Stimulated activated CD8-positive, alpha-beta memory T cell treated with anti-CD3 and anti-CD28 coated beads, Interleukin-12 subunit alpha, Interleukin-12 subunit beta, amount 100 ng/mL, for 24 hours (primary cell): ENCODE results near the gene FSTL4.
A peak's percentile ranks its signal among the peaks of the same experiment; 100 is the strongest.
"Not testable (repeated sequence)": the region's sequence is repeated elsewhere in the genome, so short reads cannot be mapped to it uniquely, and the experiment has no call there.

Source experiments
- DNase-seq: peaks from one replicate; pipeline ENCODE4 v3.0.0-alpha.2; 2020; ENCODE audit errors: extremely low read depth

FSTL4 gene

DNA sequence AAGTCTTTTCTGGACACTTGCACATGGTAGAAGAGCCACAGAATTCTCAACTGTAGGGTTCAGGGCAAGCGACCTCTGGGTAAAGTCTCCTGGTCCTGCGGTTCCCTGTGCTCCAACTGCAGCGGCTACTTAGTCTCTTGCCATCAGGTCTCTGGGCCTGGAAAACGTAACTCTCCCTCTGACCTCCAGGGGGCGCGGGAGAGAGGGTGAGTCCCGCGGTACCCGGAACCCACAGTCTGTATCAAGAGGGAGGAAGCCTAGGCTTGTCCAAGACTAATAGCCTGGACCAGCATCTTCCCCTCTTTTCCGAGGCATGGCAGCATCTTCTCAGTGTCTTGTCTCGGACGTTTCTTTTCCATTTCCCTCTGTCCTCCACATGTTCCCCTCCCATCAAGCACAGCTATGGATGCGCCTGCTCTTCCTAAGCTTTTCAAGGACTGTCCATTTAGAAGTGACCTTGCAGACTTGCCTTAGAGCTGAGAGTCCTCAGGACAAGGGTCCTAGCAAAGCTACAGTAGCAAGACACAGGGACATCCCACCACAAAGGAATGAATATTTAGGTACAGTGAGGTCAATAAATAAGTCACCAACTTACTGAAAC, 59.3 kb downstream of the FSTL4 start:
- peak; percentile 7 for DNase-seq

DNA sequence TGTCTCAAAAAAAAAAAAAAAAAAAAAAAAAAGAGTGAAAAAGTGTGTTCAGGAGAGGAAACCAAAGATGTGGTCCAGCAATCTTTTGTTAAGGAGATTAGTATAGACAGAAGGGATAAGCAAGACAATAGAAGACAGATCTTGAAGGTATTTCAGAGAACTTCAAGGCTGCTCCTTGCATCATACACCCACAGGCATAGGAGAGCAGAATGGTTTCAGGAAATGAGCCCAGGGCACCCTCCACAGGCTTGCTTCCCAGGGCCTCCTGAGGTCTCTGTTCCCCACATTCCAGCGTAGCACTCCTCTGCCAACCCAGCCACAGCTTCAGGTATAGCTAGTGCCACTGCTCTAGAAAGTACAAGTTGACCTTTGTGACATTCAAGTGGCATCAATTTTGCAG, 65.8 kb downstream of the FSTL4 start:
- DNase-seq: no peak

DNA sequence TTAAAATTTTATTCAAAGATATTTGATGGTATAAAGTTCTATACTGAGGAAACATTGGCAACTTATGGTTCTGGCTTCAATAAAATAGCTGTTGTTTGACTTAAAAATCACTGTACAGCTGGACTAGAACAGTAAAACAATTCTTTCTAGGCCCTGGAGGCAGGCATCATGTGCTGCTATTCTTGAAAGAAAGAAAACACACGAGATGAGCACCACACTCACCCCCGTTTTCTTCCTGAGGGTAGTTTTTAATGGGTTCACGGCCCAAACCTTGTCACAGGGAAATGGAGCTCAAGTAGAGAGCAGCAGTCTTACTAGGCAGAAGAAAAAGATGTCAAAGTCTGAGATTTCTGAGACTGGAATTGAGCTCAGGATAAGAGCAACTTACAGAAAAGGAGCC, 68.0 kb downstream of the FSTL4 start:
- DNase-seq: no peak

DNA sequence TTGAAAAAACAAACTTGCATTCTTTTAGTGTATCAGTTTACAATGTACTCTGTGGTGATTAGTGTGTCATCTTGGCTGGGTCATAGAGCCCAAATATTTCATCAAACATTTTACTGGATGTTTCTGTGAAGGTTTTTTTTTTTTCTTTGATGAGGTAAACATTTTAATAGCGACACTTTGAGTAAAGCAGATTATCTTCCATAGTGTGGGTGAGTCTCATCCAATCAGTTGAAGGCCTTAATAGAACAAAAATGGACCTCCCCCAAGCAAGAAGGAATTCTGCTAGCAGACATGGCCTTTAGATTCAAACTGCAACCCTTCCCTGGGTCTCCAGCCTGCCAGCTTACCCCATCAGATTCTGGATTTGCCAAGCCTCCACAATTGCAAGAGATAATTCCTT, 72.5 kb downstream of the FSTL4 start:
- DNase-seq: no peak

DNA sequence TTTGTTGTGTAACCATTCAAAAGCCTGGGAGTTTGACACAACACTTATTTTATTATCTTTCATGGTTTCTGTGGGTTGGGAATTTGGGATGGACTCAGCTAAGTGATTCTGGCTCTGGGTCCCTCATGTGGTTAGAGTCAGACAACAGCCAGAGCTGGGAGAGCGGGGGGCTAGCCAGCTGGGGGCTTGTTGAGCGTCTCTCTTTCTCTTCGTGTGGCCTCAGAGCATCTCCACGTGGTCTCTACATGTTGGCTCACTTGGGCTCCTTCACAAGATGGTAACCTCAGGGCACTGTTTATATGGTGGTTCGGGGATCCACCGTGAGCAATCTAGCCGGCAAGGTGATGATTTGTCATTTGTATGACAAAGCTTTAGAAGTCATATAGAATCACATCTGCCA, 73.6 kb downstream of the FSTL4 start:
- no peak for DNase-seq

DNA sequence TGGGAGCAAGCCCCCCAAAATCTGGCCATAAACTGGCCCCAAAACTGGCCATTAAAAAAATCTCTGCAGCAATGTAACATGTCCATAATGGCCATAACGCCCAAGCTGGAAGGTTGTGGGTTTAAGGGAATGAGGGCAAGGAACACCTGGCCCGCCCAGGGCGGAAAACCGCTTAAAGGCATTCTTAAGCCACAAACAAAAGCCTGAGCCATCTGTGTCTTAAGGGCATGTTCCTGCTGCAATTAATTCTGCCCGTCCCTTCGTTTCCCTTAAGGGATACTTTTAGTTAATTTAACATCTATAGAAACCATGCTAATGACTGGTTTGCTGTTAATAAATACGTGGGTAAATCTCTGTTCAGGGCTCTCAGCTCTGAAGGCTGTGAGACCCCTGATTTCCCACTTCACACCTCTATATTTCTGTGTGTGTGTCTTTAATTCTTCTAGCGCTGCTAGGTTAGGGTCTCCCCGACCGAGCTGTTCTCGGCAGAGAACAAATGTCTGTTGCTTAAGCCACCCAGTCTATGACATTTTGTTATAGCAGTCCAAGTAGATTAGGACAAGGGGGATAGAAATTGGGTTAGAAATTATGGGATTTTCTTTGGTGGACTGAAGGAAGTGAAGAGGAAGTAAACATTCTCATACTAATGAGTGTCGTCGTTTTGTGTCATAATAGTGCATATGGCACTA, 77.0 kb downstream of the FSTL4 start:
- DNase-seq: not testable (repeated sequence)

DNA sequence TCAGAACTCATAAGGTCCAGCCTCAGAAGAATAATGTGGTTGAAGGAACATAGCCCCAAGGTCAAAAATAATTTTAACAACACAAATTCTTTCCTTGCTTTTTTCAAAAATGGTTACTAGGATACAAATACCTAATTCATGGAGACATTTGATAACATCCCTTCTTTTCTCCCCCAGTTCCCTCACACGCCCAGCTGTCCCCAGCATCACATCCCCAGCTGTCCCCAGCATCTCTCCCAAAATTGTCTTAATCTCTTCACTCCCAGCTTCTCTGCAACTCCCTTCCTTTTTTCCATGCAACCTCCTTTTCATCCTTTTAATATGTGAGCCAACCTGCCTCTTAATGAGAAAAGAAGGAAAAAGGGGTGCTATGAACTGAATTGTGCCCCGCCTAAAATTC, 77.8 kb downstream of the FSTL4 start:
- no peak for DNase-seq

DNA sequence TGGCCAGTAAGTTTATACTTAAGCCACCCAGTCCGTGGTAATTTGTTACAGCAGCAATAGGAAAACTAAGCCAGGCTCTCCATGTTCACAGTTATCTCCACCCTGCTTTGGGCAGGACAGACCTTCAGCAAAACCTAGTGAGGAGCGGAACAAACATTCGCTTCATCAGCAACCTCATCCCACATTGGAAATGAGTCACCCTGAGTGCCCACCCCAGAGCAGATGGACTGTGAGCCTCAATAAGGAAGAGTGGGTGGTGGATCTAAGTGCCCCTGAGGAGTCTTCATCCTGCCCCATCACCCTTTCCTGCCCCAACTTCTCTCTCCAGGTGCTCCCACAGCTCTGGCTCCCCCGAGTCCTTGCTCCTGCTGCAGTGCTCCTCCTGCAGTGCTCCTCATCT, 78.8 kb downstream of the FSTL4 start:
- DNase-seq: no peak

DNA sequence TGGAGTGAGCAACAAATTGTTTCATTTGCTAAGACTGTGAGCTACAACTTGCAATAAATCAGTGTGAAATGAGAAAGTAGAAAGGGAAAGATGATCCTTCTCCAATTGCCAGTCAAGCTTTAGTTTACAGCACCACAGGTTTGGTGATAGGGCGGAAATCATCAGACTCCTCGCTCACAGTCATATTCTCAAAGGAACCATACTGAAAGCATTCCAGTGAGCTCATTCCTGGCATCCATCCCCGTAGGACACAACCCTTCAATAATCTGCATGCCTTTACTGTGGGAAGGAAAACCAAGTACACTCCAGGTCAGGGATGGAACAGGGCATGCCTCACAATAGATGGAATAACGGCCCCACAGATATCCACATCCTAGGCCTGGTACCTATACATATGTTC, 80.7 kb downstream of the FSTL4 start:
- no peak for DNase-seq

DNA sequence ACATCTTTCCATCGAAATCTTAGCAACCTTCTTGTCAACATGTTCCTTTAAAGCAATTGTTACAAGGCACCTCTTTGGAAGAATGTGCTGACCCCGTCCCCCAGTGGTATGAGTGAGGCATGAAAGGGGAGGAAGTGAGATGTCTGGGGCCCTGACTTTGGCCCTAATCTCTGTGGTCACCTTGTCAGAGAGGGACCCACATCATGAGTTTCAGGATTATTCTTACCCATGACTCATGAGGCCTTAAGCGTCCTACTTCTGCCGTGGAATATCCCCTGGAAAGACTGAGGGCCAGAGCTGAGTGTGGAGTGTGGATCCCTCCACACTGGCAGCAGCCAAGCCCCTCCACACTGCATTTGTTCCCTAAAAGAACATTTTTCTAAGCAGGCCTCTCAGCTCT, 81.2 kb downstream of the FSTL4 start:
- no peak for DNase-seq

DNA sequence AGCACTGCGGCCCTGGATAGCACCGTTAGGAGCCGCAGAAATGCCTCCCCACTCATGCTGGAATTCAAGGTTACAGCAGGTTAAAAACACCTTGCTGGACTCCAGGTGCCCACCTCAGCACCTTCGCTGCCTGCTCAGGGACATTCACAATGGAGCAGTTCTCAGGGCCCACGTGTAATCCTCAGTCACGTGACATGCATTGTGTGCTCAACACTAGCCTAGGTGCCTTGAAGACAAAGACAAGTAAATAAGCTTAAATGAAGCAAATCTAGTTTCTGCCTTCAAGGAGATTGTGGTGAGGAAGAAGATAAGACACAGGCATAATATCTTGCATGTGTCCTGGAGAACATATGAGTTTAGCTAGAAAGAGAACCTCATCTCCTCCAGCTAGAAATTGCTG, 82.1 kb downstream of the FSTL4 start:
- DNase-seq: no peak

DNA sequence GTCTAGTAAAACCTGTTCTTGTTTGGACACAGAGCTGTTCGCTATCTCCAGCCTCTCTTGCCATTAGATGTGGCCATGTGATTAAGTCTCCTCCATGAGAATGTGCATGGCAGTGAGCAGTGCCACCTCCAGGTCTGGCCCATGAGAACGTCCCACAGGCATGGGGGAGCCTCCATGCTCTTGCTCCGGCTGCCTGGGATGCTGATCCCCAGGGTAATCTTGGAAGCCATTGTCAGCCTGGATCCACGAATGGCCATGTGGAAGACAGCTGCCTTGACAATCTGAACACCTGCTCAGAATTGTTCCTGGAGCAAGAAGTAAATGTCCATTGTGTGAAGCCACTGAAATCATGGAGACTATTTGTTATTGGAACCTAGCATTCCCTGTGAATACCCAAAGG, 83.5 kb downstream of the FSTL4 start:
- DNase-seq: no peak

DNA sequence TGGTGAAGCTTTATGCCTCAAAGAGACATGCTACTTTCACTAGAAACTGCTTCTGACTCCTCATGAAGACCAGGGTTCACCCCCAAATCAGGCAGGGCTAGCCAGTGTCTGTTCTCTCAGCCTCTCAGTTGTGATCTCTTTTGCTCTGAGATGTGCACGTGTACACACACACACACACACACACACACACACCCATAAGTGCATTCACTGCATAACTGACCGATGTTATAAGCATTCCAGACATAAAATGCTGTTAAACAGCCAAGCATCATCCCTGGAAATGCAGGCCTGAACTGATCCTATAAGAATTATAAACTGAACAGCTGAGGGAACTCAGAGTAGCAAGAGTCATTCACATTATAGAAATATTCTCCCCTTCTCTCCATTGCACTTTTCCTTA, 85.0 kb downstream of the FSTL4 start:
- DNase-seq: no peak

DNA sequence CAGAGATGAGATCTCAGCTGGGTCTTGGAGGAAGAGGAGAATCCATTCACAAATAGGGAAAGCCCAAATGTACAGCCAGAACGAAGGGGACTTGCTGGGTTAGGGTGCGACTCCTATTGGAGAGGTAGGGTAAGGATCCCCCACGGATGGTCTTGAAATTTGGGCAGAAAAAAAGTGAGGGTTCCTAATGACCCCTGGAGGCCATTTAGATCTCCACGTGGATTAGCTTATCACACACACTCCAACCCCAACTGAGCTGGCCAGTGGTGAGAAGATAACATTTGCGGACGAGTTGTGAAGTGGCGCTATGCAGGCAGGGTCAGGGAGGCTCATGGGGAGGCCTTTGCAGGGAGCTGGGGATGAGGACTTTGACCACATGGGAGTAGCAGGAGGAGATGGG, 86.0 kb downstream of the FSTL4 start:
- no peak for DNase-seq

DNA sequence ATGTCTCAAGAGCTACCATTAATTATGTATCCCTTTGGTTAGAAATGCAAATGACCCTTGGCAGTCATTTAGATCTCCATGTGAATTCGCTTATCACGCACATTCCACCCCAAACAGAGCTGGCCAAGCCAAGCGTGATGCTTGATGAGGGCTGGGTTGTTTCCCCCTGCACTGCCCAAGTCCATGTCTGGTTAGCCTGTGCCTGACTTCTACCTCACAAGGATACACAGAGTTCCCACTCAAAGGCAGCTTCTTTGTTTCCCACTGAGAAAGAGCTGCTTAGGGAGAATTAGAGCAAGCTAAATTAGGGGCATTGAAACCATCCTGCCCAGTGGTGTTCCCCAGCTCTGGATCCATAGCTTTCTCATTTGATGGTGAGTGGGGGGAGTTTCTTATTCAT, 87.2 kb downstream of the FSTL4 start:
- DNase-seq: no peak

DNA sequence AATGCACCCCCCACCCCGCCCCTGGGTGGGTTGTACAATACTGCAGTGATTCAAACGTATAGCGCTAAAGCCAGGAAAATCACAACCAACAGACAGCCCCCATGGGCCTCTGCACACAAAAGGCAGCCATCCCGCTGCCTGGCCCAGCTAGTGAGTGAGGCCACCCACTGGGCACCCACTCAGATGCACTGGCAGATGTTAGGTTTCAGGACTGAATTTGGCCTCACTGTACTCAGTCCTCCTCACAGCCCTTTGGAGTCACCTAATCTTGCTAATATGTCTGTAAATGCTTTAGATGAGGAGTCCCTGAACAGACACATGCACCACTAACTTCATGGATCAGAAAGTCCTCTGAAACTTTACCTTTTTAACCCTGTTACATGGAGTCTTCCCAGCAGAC, 87.7 kb downstream of the FSTL4 start:
- no peak for DNase-seq

DNA sequence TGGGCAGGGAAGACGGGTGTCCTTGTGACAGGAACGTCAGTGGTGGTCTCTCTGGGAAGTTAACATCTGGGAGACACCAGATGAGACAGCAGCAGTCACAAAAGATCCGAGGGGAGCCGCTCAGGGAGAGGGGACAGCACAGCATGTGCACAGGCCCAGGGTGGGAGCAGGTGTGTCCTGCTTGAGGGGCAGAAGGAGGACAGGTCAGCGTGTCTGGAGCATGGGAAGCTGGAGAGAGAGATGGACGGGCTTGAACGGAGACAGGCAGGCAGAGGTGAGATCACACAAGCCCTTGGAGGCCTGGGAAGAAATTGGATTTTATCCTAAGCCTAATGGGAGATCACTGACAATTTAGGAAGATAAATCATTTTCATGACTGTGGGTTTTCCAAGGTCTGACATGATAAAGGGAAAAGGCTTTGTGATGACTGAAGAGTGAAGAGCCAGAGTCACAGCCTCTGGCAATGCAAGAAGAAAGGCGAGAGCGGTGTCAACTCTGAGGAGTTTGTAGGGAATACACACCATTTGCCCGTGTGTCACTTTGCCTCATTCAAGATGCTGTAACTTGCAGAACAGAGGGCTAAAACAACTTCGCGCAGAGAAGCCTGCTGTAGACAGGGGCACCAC, 88.3 kb downstream of the FSTL4 start:
- DNase-seq: no peak

DNA sequence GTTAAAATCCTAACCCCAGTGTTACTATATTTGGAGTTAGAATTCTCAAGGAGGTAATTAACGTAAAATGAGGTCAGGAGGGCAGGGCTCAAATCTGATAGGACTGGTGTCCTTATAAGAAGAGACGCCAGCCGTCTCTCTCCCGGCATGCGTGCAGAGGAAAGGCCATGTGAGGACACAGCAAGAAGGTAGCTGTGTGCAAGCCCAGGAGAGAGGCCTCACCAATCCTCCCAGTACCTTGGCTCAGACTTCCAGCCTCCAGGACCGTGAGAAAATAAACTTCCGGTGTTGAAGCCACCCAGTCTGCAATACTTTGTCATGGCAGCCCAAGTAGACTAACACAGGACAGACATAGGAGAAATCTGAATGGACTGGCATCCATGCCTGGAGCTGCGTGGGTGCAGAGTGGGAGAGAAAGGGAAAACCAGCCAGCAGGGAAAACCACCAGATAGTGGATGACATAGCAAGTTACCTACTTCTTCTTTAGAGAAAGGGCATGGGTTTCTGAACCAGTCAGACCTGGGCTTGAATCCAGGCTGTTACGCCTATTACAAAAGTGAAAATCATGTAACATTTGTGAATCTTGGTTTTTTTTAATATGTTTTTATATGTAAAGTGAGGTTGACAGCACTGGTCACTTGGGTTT, 89.2 kb downstream of the FSTL4 start:
- DNase-seq: no peak

DNA sequence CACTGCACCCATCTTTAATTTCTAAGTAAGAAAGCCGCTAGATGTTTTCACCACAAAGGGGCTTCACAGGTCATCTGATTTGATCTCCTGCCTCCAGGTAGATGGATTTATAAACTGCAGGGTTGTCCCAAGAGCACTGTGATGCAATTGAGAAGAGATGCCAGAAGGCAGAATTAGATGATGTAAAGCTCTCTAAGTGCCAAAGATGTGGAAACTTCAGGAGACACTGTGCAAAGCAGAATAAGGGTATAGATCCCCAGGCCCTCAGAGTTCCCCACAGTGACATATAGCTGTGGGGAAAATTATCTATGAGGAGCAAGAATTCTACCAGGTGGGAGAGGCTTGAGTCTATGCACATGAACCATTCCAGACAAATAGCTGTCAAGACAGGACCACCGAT, 90.5 kb downstream of the FSTL4 start:
- no peak for DNase-seq

DNA sequence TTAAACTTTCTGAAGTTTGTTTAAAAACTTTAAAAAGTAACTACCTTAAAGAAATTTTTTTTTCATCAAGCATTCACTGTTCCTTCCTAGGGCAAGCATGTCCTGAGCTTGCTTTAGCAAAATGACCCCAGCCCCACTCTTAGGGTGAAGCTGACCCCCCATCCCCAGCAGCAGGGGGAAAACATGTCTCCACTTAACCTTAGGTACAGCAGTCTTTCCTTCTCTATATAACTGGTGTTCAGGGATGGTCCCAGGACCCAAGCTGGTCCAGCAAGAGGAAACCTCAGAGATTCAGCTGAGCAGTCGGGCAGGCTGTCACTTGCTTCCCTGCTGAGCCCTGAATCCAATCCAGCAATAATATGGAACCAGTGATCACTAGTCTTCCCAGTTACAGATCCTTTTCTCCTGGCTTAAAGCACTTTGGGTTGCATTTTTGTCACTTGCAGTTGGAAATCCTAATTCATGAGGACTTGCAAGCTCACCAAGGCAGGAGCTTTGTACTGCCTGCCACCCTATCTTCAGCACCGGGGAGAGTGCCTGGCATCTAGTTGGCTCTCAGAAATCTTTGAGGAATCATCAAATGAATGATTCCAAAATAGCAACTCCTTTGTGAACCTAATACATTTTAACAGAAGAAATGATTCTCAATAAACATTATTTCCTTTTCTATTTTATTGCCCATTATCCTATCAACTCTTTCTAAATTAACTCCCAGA, 91.2 kb downstream of the FSTL4 start:
- no peak for DNase-seq

DNA sequence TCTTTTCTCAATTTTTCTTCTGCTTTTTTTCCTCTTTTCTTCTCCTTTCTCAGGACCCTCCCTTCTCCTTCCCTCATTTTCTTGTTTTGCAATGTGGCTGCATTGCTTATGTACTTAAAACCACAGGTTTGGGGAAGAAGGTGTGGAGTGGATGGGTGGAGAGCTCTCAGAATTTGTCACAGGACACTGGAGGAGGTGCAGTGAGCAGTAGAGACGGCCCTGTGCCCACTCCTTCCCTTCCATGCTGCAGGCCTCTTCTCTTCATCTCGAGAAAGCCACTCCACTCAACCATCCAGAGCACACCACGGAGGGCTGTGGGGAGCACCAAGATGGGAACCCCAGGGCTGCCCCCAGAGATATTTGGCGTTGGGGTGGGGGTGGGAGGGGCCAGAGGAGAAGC, 92.3 kb downstream of the FSTL4 start:
- DNase-seq: no peak

DNA sequence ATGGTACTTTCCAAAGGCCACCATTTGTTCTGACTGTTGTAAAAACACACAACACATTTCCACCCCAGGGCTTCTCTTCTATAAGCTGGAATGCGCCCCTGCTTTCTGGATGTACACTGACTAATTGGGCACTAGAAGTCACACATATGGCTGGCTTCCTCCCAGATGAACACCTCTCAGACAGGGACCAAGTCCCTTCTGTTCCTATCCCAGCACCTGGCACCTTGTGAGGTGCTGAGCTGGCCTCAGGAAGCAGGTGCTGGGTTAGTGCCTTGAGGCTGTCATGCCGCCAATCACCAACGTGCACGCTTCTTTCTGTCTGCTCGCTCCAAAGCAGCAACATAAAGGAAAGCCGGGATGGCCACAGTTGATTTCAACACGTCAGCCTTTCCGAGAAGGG, 93.2 kb downstream of the FSTL4 start:
- DNase-seq: no peak
